IPS-20b (cell line): ENCODE measurements around the gene GSTM5.
"Not testable (repeated sequence)": the region's sequence is repeated elsewhere in the genome, so short reads cannot be mapped to it uniquely, and the experiment has no call there.

ENCODE experiments used
- H3K27ac ChIP-seq: one replicate; pipeline ENCODE4 v1.5.1; 2013; ENCODE audit warnings: low read length
- H3K27me3 ChIP-seq: 2 replicates; pipeline ENCODE4 v1.6.1; 2013; ENCODE audit warnings: mild to moderate bottlenecking, low read length, inconsistent platforms; ENCODE audit not compliant: insufficient read depth
- H3K36me3 ChIP-seq: 2 replicates; pipeline ENCODE4 v1.6.1; 2013; ENCODE audit warnings: low read depth, mild to moderate bottlenecking, inconsistent platforms, low read length, moderate library complexity; ENCODE audit not compliant: insufficient read depth
- H3K4me1 ChIP-seq: 2 replicates; pipeline ENCODE4 v1.6.1; 2013; ENCODE audit warnings: mild to moderate bottlenecking, control low read depth, inconsistent platforms, low read length, moderate library complexity; ENCODE audit not compliant: insufficient read depth
- H3K4me3 ChIP-seq: 2 replicates; pipeline ENCODE4 v1.5.1; 2013; ENCODE audit warnings: mild to moderate bottlenecking, low read length, inconsistent platforms
- H3K9ac ChIP-seq: 2 replicates; pipeline ENCODE4 v1.6.1; 2013; ENCODE audit warnings: low read depth, mild to moderate bottlenecking, inconsistent platforms, low read length, moderate library complexity
- H3K9me3 ChIP-seq: 2 replicates; pipeline ENCODE4 v1.6.1; 2013; ENCODE audit warnings: mild to moderate bottlenecking, low read depth, low read length, inconsistent platforms; ENCODE audit not compliant: insufficient read depth

GSTM5 gene

GRCh38 chr1:109704173-109704572, 7.9 kb upstream of the GSTM5 start:
- no peak overlapping the region for H3K4me3 ChIP-seq
- H3K9me3 ChIP-seq: peaks cover 4% of the 10 kb centered on the region
- no peaks in the 10 kb centered on the region for H3K4me1 ChIP-seq
- H3K9ac ChIP-seq: no peak overlapping the region
- no peaks in the 10 kb centered on the region for H3K27me3 ChIP-seq
- no peak overlapping the region for H3K27ac ChIP-seq
- H3K36me3 ChIP-seq: no peaks in the 10 kb centered on the region

DNA sequence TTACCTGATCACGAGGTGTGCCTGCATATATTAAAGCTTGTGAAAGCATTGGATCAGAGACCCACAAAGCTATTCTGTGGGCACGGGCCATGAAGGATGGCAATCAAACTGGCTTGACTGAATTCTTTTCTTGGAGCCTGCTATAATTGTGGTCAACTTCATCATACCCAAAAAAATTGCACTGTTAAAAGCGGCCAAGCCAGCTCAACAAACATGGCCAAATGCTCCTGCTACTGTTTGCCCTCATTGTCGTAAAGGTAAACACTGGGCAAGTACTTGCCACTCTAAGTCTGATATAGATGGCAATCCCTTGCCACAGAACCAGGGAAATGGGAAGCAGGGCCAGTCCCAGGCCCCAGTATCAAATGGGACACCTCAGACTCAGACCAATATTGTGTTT, 6.6 kb upstream of the GSTM5 start:
- H3K36me3 ChIP-seq: no peaks in the 10 kb centered on the region
- H3K27ac ChIP-seq: no peak overlapping the region
- H3K27me3 ChIP-seq: no peaks in the 10 kb centered on the region
- H3K9ac ChIP-seq: no peak overlapping the region
- H3K9me3 ChIP-seq: peaks cover 4% of the 10 kb centered on the region
- H3K4me1 ChIP-seq: no peaks in the 10 kb centered on the region
- H3K4me3 ChIP-seq: no peak overlapping the region

- H3K9ac ChIP-seq, H3K4me3 ChIP-seq, H3K27ac ChIP-seq, H3K4me1 ChIP-seq, H3K27me3 ChIP-seq, H3K9me3 ChIP-seq, H3K36me3 ChIP-seq: not testable (repeated sequence)
Measured at GRCh38 chr1:109708949-109709348, 3.1 kb upstream of the GSTM5 start.

GRCh38 chr1:109709822-109710221, 2.2 kb upstream of the GSTM5 start:
- not testable (repeated sequence) for H3K4me1 ChIP-seq, H3K27ac ChIP-seq, H3K27me3 ChIP-seq, H3K9ac ChIP-seq, H3K36me3 ChIP-seq, H3K9me3 ChIP-seq, H3K4me3 ChIP-seq

- H3K9ac ChIP-seq: no peak overlapping the region
- H3K36me3 ChIP-seq: no peaks in the 10 kb centered on the region
- H3K4me1 ChIP-seq: no peaks in the 10 kb centered on the region
- H3K9me3 ChIP-seq: peaks cover 4% of the 10 kb centered on the region
- no peak overlapping the region for H3K4me3 ChIP-seq
- H3K27me3 ChIP-seq: no peaks in the 10 kb centered on the region
- no peak overlapping the region for H3K27ac ChIP-seq
Measured at GRCh38 chr1:109712321-109712864, 342 bp downstream of the GSTM5 start.

- no peaks in the 10 kb centered on the region for H3K4me1 ChIP-seq
- H3K27ac ChIP-seq: no peak overlapping the region
- H3K36me3 ChIP-seq: no peaks in the 10 kb centered on the region
- no peaks in the 10 kb centered on the region for H3K27me3 ChIP-seq
- no peaks in the 10 kb centered on the region; the same call in none of the 2 replicates for H3K9me3 ChIP-seq
- H3K4me3 ChIP-seq: no peak overlapping the region
- no peak overlapping the region for H3K9ac ChIP-seq
Measured at GRCh38 chr1:109713636-109714035, 1.6 kb downstream of the GSTM5 start.

- Histone ChIP-seq H3K27ac (no peak overlapping the region), H3K27me3 (no peaks in the 10 kb centered on the region), H3K4me1 (no peaks in the 10 kb centered on the region), H3K9ac (no peak overlapping the region), H3K9me3 (no peaks in the 10 kb centered on the region), H3K4me3 (no peak overlapping the region), H3K36me3 (no peaks in the 10 kb centered on the region)
Measured at GRCh38 chr1:109714661-109715372, 2.8 kb downstream of the GSTM5 start.

- Histone ChIP-seq H3K27ac (no peak overlapping the region), H3K36me3 (no peaks in the 10 kb centered on the region), H3K27me3 (no peaks in the 10 kb centered on the region), H3K9me3 (no peaks in the 10 kb centered on the region), H3K4me3 (no peak overlapping the region), H3K4me1 (no peaks in the 10 kb centered on the region), H3K9ac (no peak overlapping the region)
Measured at GRCh38 chr1:109716121-109716520, 4.1 kb downstream of the GSTM5 start.

DNA sequence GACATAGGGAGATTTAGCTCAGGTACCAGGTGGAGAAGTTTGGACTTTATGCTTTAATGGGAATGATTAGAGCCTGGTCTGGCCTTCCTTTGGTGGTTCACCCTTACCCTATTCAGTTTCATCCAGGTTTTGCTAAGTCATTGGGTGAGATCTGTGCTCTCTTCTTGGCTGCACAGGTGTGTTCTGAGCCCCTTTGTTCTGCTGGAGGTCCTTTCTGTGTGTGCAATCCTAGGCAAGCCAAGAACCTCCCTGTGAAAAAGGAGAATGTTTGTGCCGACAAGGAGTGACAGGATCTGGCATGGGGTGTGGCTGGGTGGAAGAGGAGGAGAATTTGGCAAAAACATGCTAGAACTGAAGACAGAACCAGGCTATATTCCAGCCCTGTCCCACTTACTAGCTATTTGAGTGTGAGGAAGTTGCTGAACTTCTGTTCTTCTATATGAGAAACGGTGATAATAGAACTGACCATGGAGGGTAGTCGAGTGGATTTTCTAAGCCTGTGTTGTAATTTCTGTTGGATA, 4.6 kb downstream of the GSTM5 start:
- Histone ChIP-seq H3K27me3 (no peaks in the 10 kb centered on the region), H3K4me1 (no peaks in the 10 kb centered on the region), H3K9ac (no peak overlapping the region), H3K4me3 (no peak overlapping the region), H3K9me3 (no peaks in the 10 kb centered on the region), H3K27ac (no peak overlapping the region), H3K36me3 (no peaks in the 10 kb centered on the region)

DNA sequence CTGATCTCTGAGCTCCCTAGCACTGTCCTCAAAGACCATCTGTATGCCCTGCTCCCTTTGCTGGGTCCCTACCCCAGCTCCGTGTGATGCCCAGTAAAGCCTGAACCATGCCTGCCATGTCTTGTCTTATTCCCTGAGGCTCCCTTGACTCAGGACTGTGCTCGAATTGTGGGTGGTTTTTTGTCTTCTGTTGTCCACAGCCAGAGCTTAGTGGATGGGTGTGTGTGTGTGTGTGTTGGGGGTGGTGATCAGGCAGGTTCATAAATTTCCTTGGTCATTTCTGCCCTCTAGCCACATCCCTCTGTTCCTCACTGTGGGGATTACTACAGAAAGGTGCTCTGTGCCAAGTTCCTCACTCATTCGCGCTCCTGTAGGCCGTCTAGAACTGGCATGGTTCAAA, 5.7 kb downstream of the GSTM5 start:
- no peaks in the 10 kb centered on the region for H3K27me3 ChIP-seq
- H3K4me3 ChIP-seq: no peak overlapping the region
- H3K4me1 ChIP-seq: no peaks in the 10 kb centered on the region
- H3K9ac ChIP-seq: no peak overlapping the region
- H3K36me3 ChIP-seq: no peaks in the 10 kb centered on the region
- H3K27ac ChIP-seq: no peak overlapping the region
- no peaks in the 10 kb centered on the region for H3K9me3 ChIP-seq

DNA sequence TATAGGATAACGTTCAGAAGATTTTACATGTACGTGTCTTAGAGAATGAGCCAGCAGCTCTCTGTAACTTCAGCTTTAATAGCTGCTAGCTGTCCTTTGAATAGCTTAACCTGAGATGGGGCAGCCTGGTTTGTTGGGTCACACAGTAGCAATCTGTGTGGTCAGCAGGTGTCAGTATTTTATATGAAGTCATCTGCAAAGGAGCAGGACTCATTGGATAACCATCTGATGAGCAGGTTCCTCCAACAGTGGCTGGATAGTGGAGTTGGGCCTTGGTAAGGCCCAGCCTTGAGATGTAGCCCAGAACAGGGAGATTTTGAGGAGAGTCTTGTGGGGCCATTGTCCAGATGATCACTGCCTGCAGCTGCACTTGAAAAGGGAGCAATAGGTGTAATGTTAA, 6.4 kb downstream of the GSTM5 start:
- no peaks in the 10 kb centered on the region for H3K36me3 ChIP-seq
- no peaks in the 10 kb centered on the region for H3K4me1 ChIP-seq
- H3K9ac ChIP-seq: no peak overlapping the region
- no peak overlapping the region for H3K4me3 ChIP-seq
- H3K9me3 ChIP-seq: no peaks in the 10 kb centered on the region
- no peak overlapping the region for H3K27ac ChIP-seq
- H3K27me3 ChIP-seq: no peaks in the 10 kb centered on the region

DNA sequence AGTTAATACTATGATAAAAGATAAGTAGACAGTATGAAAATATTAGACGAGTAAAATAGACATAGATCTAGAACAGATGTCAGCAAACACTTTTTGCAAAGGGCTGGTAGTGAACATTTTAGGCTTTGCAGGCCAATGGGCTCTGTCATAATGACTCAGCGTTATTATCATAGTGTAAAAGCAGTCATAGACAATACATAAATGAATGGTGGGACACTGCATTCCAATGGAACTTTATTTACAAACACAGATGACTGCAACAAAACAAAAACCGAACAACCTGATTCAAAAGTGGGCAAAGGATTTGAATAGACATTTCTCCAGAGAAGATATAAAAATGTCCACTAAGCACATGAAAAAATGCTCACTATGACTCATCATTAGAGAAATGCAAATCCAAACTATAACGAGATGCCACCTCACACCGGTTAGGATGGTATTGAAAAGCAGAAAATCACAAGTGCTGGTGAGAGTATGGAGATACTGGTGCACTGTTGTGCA, 7.3 kb downstream of the GSTM5 start:
- H3K9ac ChIP-seq: no peak overlapping the region
- H3K36me3 ChIP-seq: no peaks in the 10 kb centered on the region
- no peaks in the 10 kb centered on the region for H3K9me3 ChIP-seq
- H3K27me3 ChIP-seq: no peaks in the 10 kb centered on the region
- no peak overlapping the region for H3K27ac ChIP-seq
- H3K4me1 ChIP-seq: no peaks in the 10 kb centered on the region
- no peak overlapping the region for H3K4me3 ChIP-seq
